Smooth muscle cell (in vitro differentiated cells): ENCODE data around the gene PARD3. TPM values are rescaled to one million over a fixed set of nuclear protein-coding genes. Genes with fewer than 3 reads are reported as not detected.

Experiments
- DNase-seq: peaks from one replicate; lab custom pipeline; 2025; ENCODE audit not compliant: unreplicated experiment; lab: John Stamatoyannopoulos, UW
- H2AFZ ChIP-seq: fragments of 200-600 bp; sonication (generic); 2 replicates; pipeline ENCODE4 v1.6.0; 2016; ENCODE audit warnings: antibody characterized with exemption, low read depth, mild to moderate bottlenecking
- H3F3A ChIP-seq: fragments of 200-600 bp; sonication (generic); 2 replicates; pipeline ENCODE4 v1.6.0; 2017; ENCODE audit warnings: antibody characterized with exemption, low read depth
- H3K27ac ChIP-seq: fragments of 200-600 bp; sonication (generic); 2 replicates; pipeline ENCODE4 v1.5.1; 2016; ENCODE audit warnings: low read depth, mild to moderate bottlenecking
- H3K27me3 ChIP-seq: fragments of 200-600 bp; sonication (generic); 2 replicates; pipeline ENCODE4 v1.6.1; 2016; ENCODE audit warnings: low read depth, mild to moderate bottlenecking
- H3K36me3 ChIP-seq: fragments of 200-600 bp; sonication (generic); 2 replicates; pipeline ENCODE4 v1.5.1; 2016; ENCODE audit warnings: low read depth
- H3K4me1 ChIP-seq: fragments of 200-600 bp; sonication (generic); 2 replicates; pipeline ENCODE4 v1.5.1; 2016; ENCODE audit warnings: low read depth
- H3K4me2 ChIP-seq: fragments of 200-600 bp; sonication (generic); 2 replicates; pipeline ENCODE4 v1.6.0; 2016; ENCODE audit warnings: mild to moderate bottlenecking
- H3K4me3 ChIP-seq: fragments of 200-600 bp; sonication (generic); 2 replicates; pipeline ENCODE4 v1.5.1; 2016; ENCODE audit warnings: mild to moderate bottlenecking
- H3K79me2 ChIP-seq: fragments of 200-600 bp; sonication (generic); 2 replicates; pipeline ENCODE4 v1.6.0; 2016; ENCODE audit warnings: low read depth, mild to moderate bottlenecking
- H3K9ac ChIP-seq: fragments of 200-600 bp; sonication (generic); 2 replicates; pipeline ENCODE4 v1.6.0; 2016; ENCODE audit warnings: low read depth
- H3K9me3 ChIP-seq: fragments of 200-600 bp; sonication (generic); replicated peaks from 2 replicates; pipeline ENCODE4 v1.5.1; 2016; ENCODE audit warnings: low read depth
- H4K20me1 ChIP-seq: fragments of 200-600 bp; sonication (generic); 2 replicates; pipeline ENCODE4 v1.6.0; 2016; ENCODE audit warnings: low read depth
- whole genome bisulfite sequencing: methylation state at CpG from one replicate; pipeline ENCODE4 v1.1.7; 2016; ENCODE audit warnings: low lambda C conversion rate; 5-methylcytosine and 5-hydroxymethylcytosine counted together
- polyA plus RNA-seq: library from polyadenylated mRNA; unstranded; fragments of >200 nt; fragmentation: Nextera tagmentation; extraction: Ambion mirVana; gene quantifications from 2 replicates; pipeline ENCODE4 v1.2.1, GENCODE V29; 2016
- total RNA-seq: library from RNA; depleted of rRNA; stranded (reverse); fragments of >200 nt; gene quantifications from 2 replicates; pipeline ENCODE4 v1.2.3, GENCODE V29; 2014
- TF ChIP-seq, protein P1 (sequence below): fragments of 200-600 bp; sonication (generic); IDR thresholded peaks from 2 replicates; pipeline ENCODE4 v1.5.1; 2017; ENCODE audit warnings: borderline replicate concordance, mild to moderate bottlenecking, antibody characterized with exemption; ENCODE audit not compliant: insufficient read depth, poor library complexity, severe bottlenecking

The PARD3 gene
- total and polyA plus RNA-seq, 2 experiments from 2014 or later, result 17.5 to 26.0 TPM

DNA sequence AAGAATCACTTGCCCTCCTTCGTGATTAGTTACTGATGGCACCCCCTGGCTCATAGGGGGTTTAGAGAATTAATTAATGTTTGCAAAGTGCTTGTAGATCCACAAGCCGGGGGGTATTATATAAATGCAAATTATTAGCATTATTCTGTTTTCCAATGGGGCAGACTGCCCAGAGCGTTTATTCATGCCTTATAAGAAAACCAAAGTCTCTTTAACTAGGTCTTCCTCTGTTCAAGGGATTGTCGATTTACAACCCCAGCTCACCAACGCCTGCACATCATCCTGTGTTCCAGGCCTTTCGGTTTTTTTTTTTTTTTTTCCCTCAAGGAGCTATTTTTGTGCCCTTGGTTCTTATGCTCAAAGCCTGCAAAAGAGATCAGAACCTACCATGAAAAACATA is 630.7 kb downstream of the PARD3 start:
- no peak overlapping the region for H3K27ac ChIP-seq
- DNase-seq, result no peak
- H2AFZ ChIP-seq, result no peak overlapping the region
- H4K20me1 ChIP-seq, result no peaks in the 10 kb centered on the region
- H3K36me3 ChIP-seq, result no peaks in the 10 kb centered on the region
- TF ChIP-seq, protein P1, sequence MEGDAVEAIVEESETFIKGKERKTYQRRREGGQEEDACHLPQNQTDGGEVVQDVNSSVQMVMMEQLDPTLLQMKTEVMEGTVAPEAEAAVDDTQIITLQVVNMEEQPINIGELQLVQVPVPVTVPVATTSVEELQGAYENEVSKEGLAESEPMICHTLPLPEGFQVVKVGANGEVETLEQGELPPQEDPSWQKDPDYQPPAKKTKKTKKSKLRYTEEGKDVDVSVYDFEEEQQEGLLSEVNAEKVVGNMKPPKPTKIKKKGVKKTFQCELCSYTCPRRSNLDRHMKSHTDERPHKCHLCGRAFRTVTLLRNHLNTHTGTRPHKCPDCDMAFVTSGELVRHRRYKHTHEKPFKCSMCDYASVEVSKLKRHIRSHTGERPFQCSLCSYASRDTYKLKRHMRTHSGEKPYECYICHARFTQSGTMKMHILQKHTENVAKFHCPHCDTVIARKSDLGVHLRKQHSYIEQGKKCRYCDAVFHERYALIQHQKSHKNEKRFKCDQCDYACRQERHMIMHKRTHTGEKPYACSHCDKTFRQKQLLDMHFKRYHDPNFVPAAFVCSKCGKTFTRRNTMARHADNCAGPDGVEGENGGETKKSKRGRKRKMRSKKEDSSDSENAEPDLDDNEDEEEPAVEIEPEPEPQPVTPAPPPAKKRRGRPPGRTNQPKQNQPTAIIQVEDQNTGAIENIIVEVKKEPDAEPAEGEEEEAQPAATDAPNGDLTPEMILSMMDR, result no peak
- no peak overlapping the region for H3K4me3 ChIP-seq
- WGBS, result 54% methylated on average over 6 of the region's 6 CpGs
- peaks cover 5% of the 10 kb centered on the region for H3F3A ChIP-seq
- no peaks in the 10 kb centered on the region for H3K79me2 ChIP-seq
- H3K4me2 ChIP-seq, result no peak overlapping the region
- H3K4me1 ChIP-seq, result peaks cover 29% of the 10 kb centered on the region
- H3K9me3 ChIP-seq, result no peaks in the 10 kb centered on the region
- no peak overlapping the region for H3K9ac ChIP-seq
- no peaks in the 10 kb centered on the region for H3K27me3 ChIP-seq

DNA sequence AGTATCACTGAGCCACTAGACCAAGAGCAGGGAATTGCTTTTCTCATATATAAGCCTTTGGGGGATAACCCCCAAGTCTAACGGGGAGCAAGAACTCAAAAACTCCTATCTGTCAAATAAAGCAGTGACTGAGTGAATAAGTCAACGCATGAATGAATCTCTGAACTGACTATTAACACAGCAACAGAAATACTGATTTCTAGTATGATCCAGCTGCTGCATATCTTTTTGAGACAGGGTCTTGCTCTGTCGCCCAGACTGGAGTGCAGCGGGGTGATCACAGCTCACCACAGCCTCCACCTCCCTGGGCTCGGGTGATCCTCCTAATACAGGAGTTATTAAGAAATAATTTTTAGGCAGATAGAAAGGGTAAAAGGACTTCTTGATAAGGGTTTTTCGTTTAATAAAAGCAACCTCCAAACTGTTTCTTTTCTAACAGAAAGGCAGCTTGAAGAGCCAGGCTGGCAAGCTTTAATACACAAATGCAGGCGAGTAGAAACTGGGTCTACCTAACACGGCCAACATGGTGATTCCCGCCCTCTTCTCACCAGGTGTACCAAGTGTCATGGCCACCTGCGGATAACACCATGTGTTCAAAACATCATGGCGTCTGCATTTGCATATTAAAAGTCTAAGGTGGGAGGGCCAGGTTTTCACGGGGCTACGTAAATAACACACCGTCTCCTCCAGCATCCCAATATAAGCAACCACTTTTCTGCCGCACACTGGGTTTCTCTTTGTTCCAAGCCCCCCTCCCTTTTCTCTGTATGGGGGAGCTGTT is 631.9 kb downstream of the PARD3 start:
- Histone ChIP-seq H3K4me2 (no peak overlapping the region), H3K27me3 (no peaks in the 10 kb centered on the region), H3K79me2 (no peaks in the 10 kb centered on the region), H3K9me3 (no peaks in the 10 kb centered on the region), H4K20me1 (no peaks in the 10 kb centered on the region), H3K4me1 (peaks cover 29% of the 10 kb centered on the region), H3K4me3 (no peak overlapping the region), H3K27ac (no peak overlapping the region), H2AFZ (no peak overlapping the region), H3K36me3 (no peaks in the 10 kb centered on the region), H3K9ac (no peak overlapping the region), H3F3A (peaks cover 5% of the 10 kb centered on the region)
- DNase-seq, result no peak
- TF ChIP-seq, protein P1, result no peak
- 91% methylated on average over 15 of the region's 15 CpGs for WGBS

DNA sequence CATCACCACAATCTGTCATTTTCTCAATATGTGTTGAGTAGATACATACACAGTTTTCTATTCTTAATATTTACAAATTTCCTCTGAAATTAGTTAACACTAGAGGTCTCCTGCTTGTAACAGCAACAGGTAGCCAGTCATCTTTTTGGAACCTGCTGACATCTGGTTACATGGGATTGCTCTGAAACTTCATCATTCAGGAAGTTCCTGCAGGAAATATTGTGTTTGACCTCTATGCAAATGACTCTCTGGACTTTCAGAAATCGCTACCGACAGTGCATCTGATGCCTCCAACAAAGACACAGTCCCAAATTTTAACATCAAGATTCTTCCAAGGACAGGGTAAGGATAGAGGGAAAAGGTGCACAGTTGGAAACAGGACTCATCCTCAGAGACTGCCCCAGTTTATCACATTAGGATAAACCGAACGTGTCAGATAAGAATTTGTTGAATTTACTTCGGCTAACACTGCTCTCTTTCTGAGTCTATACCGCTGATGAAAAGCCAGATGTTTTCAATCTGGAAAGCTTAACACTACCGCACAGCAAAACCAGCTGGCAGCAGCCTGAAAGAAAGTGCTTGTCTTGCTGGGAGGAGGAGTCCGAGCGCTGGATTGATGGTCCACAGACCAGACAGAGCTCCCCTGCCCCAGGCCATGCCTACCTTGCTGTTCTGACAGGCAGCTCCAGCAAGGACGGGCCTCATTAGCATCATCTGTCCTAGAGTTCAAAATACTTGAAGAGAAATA is 633.4 kb downstream of the PARD3 start:
- H3K9me3 ChIP-seq, result no peaks in the 10 kb centered on the region
- no peak overlapping the region for H3K4me3 ChIP-seq
- H3F3A ChIP-seq, result peaks cover 5% of the 10 kb centered on the region
- H3K4me1 ChIP-seq, result peaks cover 27% of the 10 kb centered on the region
- H4K20me1 ChIP-seq, result no peaks in the 10 kb centered on the region
- H3K9ac ChIP-seq, result no peak overlapping the region
- H3K27ac ChIP-seq, result no peak overlapping the region
- DNase-seq, result no peak
- no peaks in the 10 kb centered on the region for H3K79me2 ChIP-seq
- H3K4me2 ChIP-seq, result peak overlapping the region; percentile 68
- no peak overlapping the region for H2AFZ ChIP-seq
- WGBS, result 20% methylated on average over 10 of the region's 10 CpGs
- no peaks in the 10 kb centered on the region for H3K27me3 ChIP-seq
- TF ChIP-seq, protein P1, result no peak
- H3K36me3 ChIP-seq, result no peaks in the 10 kb centered on the region
